GM13976 (cell line): ENCODE measurements around the gene RAPH1.

Experiments used
- DNase-seq: peaks from one replicate; pipeline ENCODE4 v3.0.0; 2012; ENCODE audit warnings: low spot score
- in situ Hi-C: fragments of 300-500 bp; cut with MboI; formaldehyde crosslinking; loops from one replicate; pipeline ENCODE4 v1.12.0; 2022; ENCODE audit warnings: low sequenced_read_pairs, mixed read lengths, inconsistent platforms; ENCODE audit not compliant: unreplicated experiment
- TF ChIP-seq, protein P1 (sequence below): IDR thresholded peaks from 2 replicates; pipeline ENCODE4 v1.5.1; 2012; ENCODE audit warnings: borderline replicate concordance, mild to moderate bottlenecking; ENCODE audit not compliant: insufficient read depth; ENCODE audit errors: extremely low read depth, missing control alignments, control extremely low read depth

RAPH1 gene

GRCh38 chr2:203471323-203471722, 63.8 kb downstream of the RAPH1 start:
- DNase-seq = no peak
- in situ Hi-C loops = no loop called here
- TF ChIP-seq, protein P1, sequence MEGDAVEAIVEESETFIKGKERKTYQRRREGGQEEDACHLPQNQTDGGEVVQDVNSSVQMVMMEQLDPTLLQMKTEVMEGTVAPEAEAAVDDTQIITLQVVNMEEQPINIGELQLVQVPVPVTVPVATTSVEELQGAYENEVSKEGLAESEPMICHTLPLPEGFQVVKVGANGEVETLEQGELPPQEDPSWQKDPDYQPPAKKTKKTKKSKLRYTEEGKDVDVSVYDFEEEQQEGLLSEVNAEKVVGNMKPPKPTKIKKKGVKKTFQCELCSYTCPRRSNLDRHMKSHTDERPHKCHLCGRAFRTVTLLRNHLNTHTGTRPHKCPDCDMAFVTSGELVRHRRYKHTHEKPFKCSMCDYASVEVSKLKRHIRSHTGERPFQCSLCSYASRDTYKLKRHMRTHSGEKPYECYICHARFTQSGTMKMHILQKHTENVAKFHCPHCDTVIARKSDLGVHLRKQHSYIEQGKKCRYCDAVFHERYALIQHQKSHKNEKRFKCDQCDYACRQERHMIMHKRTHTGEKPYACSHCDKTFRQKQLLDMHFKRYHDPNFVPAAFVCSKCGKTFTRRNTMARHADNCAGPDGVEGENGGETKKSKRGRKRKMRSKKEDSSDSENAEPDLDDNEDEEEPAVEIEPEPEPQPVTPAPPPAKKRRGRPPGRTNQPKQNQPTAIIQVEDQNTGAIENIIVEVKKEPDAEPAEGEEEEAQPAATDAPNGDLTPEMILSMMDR = no peak

DNA sequence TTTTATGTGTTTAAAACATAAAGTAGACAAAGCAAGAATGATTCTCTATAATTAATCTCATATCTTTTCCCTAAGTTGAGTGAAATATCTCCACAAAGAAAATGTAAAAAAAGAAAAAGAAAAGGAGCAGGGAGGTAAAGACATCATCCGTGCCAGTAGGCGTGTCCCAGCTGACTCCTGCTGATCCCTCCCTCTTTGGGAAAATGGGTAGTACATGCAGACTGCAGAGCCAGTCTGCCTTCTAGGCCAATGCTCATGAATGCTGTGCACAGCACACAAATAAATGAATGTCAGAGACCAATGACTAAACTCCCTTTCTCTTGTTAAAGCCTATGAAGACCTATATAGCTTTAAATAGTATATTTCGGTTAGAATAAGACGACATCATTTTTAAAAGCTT, 64.7 kb downstream of the RAPH1 start:
- DNase-seq = no peak
- TF ChIP-seq, protein P1 = no peak
- in situ Hi-C loops = no loop called here

- TF ChIP-seq, protein P1 = no peak
- DNase-seq = no peak
- in situ Hi-C loops = no loop called here
These were observed 65.6 kb downstream of the RAPH1 start for GRCh38 chr2:203469546-203469945.

DNA sequence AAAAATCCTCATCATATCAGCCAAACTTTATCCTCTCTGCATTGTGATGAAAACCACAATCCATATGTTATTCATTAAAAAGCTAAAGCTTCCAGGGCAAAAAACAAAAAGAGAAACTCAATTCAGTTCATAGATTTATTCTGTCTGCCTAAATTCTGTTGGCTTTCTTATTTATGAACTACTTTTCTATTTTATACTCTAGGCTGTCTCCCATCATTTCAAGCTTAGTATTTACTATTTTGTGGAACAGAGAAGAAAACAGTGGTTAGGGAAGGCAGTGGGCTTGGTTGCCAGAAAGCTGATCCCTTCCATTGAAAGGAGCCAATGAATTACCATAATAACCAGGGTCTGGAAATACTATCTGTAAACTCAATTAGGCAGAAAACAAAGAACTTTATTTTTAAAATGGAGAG, 71.8 kb downstream of the RAPH1 start:
- TF ChIP-seq, protein P1 = no peak
- no peak for DNase-seq
- in situ Hi-C loops = no loop called here

DNA sequence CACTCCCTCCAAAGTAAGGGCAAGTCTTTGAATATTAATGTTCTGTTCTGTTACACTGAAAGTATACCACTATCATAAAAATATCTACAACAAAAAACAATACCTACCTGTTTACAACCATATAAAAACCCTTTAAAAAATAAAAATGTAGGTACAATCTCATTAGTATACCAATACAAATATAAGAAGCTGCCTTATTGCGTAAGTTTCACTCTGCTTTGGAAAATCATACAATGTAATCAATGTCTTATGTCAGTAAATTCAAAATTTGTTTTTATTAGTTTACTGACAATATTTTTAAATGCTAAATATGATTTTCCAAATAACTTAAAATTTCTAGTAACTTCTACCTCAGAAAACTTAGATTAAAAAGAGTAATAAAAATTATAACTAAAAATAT, 72.8 kb downstream of the RAPH1 start:
- in situ Hi-C loops = no loop called here
- no peak for DNase-seq
- TF ChIP-seq, protein P1 = no peak

DNA sequence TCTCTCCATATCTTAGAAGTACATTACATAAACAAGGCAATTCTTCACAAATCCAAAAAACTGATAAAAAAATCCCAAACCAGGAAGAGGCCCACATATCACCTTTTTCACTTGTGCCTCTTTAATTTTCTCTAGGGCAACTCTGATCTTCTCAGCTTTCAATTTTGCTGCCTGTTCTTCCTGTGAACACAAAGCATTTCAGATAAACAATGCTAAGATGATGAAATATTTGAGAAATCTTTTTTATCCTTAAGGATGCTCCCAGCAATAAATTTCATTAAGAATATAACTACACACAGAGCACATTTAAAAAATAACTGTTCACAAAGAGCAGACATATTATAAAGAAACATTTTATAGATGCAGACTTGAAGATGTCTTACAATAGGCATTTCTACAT, 73.4 kb downstream of the RAPH1 start:
- in situ Hi-C loops = no loop called here
- no peak for DNase-seq
- TF ChIP-seq, protein P1 = no peak

DNA sequence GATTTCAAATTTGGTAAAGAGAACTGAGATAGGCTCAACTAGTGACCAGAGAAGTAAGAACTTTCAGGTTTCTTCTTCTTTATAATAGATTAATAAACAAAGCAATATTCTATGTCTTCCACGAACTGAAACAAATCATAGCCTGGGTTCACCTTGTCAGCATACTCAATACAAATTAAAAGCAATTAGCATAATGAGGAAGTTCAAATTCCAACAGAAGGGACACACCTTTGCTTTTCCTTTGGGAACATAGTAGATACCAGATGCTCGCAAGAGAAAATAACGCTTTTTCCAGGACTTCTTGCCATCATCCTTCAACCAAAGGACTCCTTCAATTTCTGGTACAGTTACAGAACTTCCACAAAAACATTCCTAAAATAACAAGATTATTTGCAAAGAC, 79.9 kb downstream of the RAPH1 start:
- DNase-seq = no peak
- in situ Hi-C loops = no loop called here
- TF ChIP-seq, protein P1 = no peak
